Aorta (tissue), 5 donors: Measurements from ENCODE around the gene GIPC1. TPM values are rescaled to one million over a fixed set of nuclear protein-coding genes. Genes with fewer than 3 reads are reported as not detected.
A peak's percentile ranks its signal among the peaks of the same experiment; 100 is the strongest.
"Not testable (repeated sequence)": the region's sequence is repeated elsewhere in the genome, so short reads cannot be mapped to it uniquely, and the experiment has no call there.

Source experiments
- ATAC-seq: fragments of 200-7000 bp; cut with Tn5 transposase; one replicate; pipeline ENCODE4 v1.9.1; 2022; ENCODE audit warnings: moderate library complexity; ENCODE audit not compliant: low FRiP score
- DNase-seq, 2 donors: peaks; one replicate each; pipeline ENCODE4 v3.0.0-alpha.2; 2020
- H3K27ac ChIP-seq, 2 donors: one replicate each; pipeline ENCODE4 v1.5.1; 2013; ENCODE audit warnings: low read length in 2 of 2, mild to moderate bottlenecking in 2 of 2, moderate library complexity in 2 of 2, control low read depth in 1 of 2, inconsistent platforms in 1 of 2, low read depth in 1 of 2
- H3K27me3 ChIP-seq, 2 donors: one replicate each; pipeline ENCODE4 v1.6.1; 2013; ENCODE audit warnings: control low read depth in 1 of 2, low read length in 1 of 2, mild to moderate bottlenecking in 1 of 2, moderate library complexity in 1 of 2; ENCODE audit not compliant: insufficient read depth in 2 of 2, control insufficient read depth in 1 of 2
- H3K36me3 ChIP-seq, 2 donors: one replicate each; pipeline ENCODE4 v1.6.1; 2013; ENCODE audit warnings: control low read depth in 1 of 2, low read length in 1 of 2, mild to moderate bottlenecking in 1 of 2; ENCODE audit not compliant: insufficient read depth in 2 of 2, control insufficient read depth in 1 of 2
- H3K4me1 ChIP-seq, 2 donors: one replicate each; pipeline ENCODE4 v1.6.1; 2013; ENCODE audit warnings: low read length in 2 of 2, control low read depth in 1 of 2, mild to moderate bottlenecking in 1 of 2, moderate library complexity in 1 of 2; ENCODE audit not compliant: insufficient read depth in 2 of 2, control insufficient read depth in 1 of 2
- H3K4me3 ChIP-seq, 2 donors: one replicate each; pipeline ENCODE4 v1.5.1; 2013; ENCODE audit warnings: low read length in 2 of 2, control low read depth in 1 of 2, mild to moderate bottlenecking in 1 of 2
- H3K9me3 ChIP-seq: one replicate; pipeline ENCODE4 v1.6.1; 2013; ENCODE audit warnings: mild to moderate bottlenecking, low read length; ENCODE audit not compliant: control insufficient read depth
- WGBS, 2 donors: extraction: QIAGEN DNeasy Blood & Tissue Kit; methylation state at CpG; one replicate each; pipeline ENCODE4 v1.1.7; 2013; 5-methylcytosine and 5-hydroxymethylcytosine counted together
- intact Hi-C, 2 donors: fragments of 100-400 bp; cut with DNase I; formaldehyde crosslinking; loops; one replicate each; pipeline versions ENCODE4 v1.14.2 to v1.15.0; 2022
- polyA plus RNA-seq, 2 donors: library from polyadenylated mRNA; stranded (reverse); fragments of 200-250 nt; gene quantifications; one replicate each; pipeline ENCODE4 v1.2.3, GENCODE V29; 2013
- total RNA-seq, 2 donors: library from RNA; stranded (reverse); fragmentation: NEBNext Ultra II Directional; extraction: Animal tissue kit (Norgen Biotek cat#: 25700); gene quantifications; one replicate each; pipeline ENCODE4 v1.2.1, GENCODE V29; 2021
- donor health status: healthy with polysubstance abuse.
- donor health status: Bipolar disorder and iron deficiency.
- donor health status: DM: no; HTN: no; CAD: no.
- donor health status: DM: no; HTN: no; CAD: no.
- donor health status: DM: yes; HTN: yes; CAD: no.

The GIPC1 gene
- total and polyA plus RNA-seq, 4 donors = 42.3 to 117 (median 54.4) TPM

DNA sequence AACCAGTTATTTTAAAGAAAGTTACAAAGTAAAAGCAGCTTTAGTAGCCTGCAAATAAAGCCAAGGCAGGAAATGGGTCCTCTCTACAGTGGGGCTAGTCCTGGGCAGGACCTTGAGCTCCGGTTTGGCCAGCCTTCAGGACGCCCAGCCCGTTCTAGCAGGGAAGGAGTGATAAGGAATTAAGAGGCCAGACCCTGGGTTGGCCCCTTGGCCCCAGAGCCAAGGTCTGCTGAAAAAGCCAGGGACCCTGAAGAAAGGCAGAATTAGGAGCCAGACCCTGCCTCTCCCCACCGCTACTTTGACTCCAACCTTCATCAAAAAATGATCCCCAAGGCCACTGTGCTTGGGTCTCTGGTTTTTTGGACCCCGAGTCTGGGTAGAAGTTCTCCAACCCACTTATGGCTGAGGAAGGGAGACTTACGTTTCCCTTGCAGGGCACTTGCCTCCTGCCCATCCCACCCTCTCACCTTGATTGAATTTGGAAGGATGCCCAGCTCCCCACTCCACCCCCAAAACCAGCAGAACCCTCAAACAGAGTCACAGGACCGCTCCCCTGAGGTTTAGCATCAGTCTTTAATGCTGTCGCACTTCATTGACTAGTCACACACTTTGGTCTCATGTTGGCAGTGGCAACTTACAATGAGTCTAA is 18.4 kb upstream of the GIPC1 start:
- Histone ChIP-seq H3K27me3 (no peaks in the 10 kb centered on the region), H3K9me3 (no peaks in the 10 kb centered on the region), H3K4me3 (no peak overlapping the region), H3K27ac (no peak overlapping the region), H3K4me1 (no peaks in the 10 kb centered on the region), H3K36me3 (peaks cover 0 to 5% of the 10 kb centered on the region in 2 donors)
- 73 to 76% methylated on average over 8 of the region's 8 CpGs for WGBS, 2 donors
- no peak for DNase-seq
- intact Hi-C loops = no loop called here
- ATAC-seq = no peak

DNA sequence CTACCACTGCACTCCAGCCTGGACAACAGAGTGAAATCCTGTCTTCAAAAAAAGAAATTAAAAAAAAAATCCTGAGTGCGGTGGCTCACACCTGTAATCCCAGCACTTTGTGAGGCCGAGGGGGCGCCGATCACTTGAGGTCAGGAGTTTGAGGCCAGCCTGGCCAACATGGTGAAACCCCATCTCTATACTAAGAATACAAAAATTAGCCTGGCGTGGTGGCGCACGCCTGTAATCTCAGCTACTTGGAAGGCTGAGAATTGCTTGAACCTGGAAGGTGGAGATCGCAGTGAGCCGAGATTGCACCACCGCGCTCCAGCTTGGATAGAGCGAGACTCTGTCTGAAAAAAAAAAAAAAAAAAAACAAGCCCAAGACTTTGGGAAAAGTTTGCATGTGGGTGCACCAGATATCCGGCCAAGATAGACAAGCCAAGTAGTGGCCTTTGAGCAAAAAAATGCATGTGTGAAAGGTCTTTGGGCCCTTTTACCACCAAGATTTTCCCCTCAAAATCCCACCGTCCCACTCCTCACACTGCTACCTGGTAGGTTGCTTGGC is 16.6 kb upstream of the GIPC1 start:
- intact Hi-C loops = no loop called here
- Histone ChIP-seq H3K36me3 (peaks cover 0 to 5% of the 10 kb centered on the region in 2 donors), H3K9me3 (no peaks in the 10 kb centered on the region), H3K4me3 (no peak overlapping the region), H3K4me1 (no peaks in the 10 kb centered on the region), H3K27me3 (no peaks in the 10 kb centered on the region), H3K27ac (no peak overlapping the region)
- DNase-seq = no peak
- WGBS, 2 donors = 87 to 88% methylated on average over 14 of the region's 14 CpGs
- ATAC-seq = no peak

DNA sequence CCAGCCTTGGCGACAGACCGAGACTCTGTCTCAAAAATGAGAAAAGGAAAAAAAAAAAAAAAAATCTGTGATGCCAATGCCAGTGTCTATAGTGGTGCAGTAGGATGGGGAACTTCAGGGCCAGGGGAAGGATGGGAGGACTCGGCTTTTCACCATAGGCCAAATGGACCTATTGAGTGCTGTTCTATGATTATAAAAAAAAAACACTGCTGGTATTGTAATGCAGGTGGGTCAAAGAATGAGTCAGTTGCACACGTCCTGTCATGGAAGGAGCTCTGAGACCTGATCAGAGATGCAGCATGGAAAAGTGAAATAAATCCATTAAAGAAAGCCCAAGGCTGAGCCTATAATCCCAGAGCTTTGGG is 15.3 kb upstream of the GIPC1 start:
- no peak overlapping the region for H3K27ac ChIP-seq
- H3K4me3 ChIP-seq = no peak overlapping the region
- WGBS, 2 donors = 88 to 93% methylated on average over 4 of the region's 4 CpGs
- DNase-seq (no peak), ATAC-seq (peak; percentile 4)
- H3K9me3 ChIP-seq = no peaks in the 10 kb centered on the region
- H3K4me1 ChIP-seq = no peaks in the 10 kb centered on the region
- no peaks in the 10 kb centered on the region for H3K27me3 ChIP-seq
- H3K36me3 ChIP-seq = peaks cover 0 to 5% of the 10 kb centered on the region in 2 donors
- intact Hi-C loops = no loop called here

DNA sequence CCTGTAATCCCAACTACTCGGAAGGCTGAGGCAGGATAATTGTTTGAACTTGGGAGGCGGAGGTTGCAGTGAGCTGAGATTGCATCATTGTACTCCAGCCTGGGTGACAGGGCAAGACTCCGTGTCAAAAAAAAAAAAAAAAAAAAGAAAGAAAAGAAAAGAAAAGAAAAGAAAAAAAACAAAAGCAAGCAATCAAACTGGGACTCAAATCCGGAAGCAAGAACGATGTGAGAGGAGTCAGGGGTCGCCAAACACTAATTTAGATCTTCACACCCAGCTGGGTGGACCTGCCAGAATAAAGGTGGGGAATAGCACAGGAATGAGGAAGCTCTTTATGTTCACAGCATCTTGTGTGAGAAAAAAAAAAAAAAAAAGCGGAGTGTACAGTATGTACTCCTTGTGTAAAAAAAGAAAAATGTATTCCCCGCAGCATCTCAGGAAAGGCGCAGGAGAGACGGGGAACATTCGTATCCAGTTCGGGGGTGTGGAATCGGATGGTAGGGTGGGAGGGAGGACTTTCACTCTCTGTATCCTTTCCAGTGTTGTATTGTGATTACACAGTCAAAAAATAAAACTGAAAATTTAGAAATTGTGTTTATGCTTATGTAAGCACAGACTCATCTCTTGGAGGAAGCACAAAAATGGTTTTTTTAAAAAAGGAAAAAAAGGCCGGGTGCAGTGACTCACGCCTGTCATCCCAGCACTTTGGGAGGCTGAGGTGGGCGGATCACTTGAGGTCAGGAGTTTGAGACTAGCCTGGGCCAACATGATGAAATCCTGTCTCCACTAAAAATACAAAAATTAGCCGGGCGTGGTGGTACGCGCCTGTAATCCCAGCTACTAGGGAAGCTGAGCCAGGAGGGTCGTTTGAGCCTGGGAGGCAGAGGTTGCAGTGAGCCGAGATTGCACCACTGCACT is 14.6 kb upstream of the GIPC1 start:
- Histone ChIP-seq H3K27me3 (no peaks in the 10 kb centered on the region), H3K9me3 (no peaks in the 10 kb centered on the region), H3K36me3 (peaks cover 0 to 5% of the 10 kb centered on the region in 2 donors), H3K4me3 (no peak overlapping the region), H3K4me1 (no peaks in the 10 kb centered on the region), H3K27ac (no peak overlapping the region)
- 76 to 80% methylated on average over 22 of the region's 22 CpGs for WGBS, 2 donors
- ATAC-seq = peak; percentile 29
- intact Hi-C loops = no loop called here
- DNase-seq = peak in 1 of 2 donors; percentile 72

DNA sequence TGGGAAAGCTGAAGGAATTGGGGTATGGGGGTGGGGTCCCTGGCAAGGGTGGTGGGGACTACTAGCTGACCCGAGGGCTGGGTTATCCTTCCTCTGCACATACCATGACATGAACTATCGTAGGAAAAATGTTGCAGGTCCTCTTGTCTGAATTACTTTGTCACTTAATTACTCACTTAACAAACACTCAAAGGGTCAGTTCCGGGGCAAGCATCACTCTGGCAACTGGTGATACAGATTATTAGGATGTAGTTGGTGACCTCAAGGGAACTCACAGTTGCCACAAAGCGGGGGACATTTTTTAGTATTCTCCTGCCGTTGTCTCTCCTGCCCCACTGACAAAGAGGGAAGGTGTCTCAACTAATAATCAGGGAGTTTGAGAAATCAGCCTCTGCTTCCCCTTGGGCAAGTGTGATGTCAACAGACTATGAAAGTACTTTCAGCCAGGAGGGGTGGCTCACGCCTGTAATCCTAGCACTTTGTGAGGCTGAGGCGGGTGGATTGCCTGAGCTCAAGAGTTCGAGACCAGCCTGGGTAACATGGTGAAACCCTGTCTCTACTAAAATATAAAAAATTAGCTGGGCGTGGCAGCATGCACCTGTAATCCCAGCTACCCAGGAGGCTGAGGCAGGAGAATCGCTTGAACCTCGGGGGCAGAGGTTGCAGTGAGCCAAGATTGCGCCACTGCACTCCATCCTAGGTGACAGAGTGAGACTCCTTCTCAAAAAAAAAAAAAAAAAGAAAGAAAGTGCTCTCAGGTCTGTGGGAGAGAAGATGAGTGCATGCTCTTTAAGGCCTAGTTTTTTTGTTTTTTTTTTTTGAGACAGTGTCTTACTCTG is 12.0 kb upstream of the GIPC1 start:
- no peak for ATAC-seq
- Histone ChIP-seq H3K9me3 (no peaks in the 10 kb centered on the region), H3K27me3 (no peaks in the 10 kb centered on the region), H3K4me1 (no peaks in the 10 kb centered on the region), H3K4me3 (no peak overlapping the region), H3K27ac (no peak overlapping the region), H3K36me3 (no peaks in the 10 kb centered on the region)
- no peak for DNase-seq
- 77 to 78% methylated on average over 12 of the region's 12 CpGs for WGBS, 2 donors
- intact Hi-C loops = no loop called here

DNA sequence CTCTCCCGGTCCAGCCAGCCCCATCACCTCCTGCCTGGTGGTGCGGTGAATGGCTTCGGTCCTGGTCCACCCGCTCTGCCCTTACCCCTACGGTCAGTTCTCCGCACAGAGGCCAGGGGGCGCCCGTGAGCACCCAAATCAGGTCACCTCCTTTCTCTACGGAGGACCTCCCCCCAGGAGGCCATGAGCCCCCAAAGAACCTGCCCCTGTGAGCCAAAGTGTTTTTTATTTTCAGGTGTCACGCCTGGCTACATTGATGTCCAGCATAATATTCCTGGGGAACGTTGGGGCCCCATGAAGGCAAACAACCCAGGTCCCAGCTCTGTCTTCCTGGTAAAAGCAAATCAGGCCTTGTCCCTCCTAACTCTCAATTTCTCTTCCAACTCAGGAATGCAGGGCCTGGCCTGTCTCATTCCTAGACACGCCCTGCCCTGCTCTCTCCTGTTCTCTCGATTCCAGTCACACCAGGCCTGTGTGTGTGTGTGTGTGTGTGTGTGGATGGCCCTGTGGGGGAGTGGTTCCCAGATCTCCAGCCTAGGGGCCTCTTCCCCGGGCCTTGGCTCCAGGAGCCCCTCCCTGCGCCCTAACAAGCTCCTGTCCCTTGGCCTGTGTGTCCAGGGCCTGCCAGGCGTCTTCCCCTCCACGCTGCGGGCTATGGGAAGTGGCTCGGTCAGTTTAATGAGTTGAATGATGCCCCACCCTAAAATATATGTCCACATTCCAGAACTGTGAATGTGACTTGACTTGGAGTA is 9.7 kb upstream of the GIPC1 start:
- intact Hi-C loops = no loop called here
- 55% methylated on average over 19 of the region's 19 CpGs for WGBS, 2 donors

DNA sequence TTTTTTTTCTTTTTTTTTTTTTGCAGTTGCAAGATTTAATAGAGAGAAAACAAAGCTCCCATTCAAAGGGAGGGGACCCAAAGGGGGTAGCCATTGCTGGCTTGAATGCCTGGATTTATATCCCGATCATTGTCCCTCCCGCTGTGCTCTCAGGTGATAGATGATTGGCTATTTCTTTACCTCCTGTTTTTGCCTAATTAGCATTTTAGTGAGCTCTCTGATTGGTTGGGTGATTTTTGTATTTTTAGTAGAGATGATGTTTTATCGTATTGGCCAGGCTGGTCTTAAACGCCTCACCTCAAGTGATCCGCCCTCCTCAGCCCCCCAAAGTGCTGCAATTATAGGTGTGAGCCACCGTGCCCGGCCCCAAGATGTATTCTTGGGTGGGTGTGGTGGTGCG is 8.6 kb upstream of the GIPC1 start:
- ATAC-seq, H3K27me3 ChIP-seq, H3K4me3 ChIP-seq, H3K27ac ChIP-seq, H3K9me3 ChIP-seq, H3K36me3 ChIP-seq, H3K4me1 ChIP-seq, intact Hi-C loops, DNase-seq: not testable (repeated sequence)
- WGBS, 2 donors = 89 to 92% methylated on average over 8 of the region's 8 CpGs

More for the DNA sequence above, 9.7 kb upstream of the GIPC1 start:
- no peaks in the 10 kb centered on the region for H3K9me3 ChIP-seq
- no peaks in the 10 kb centered on the region for H3K36me3 ChIP-seq
- ATAC-seq (peak; percentile 63), DNase-seq (peak; percentile 67 to 87)
- no peak overlapping the region for H3K4me3 ChIP-seq
- H3K27me3 ChIP-seq = no peaks in the 10 kb centered on the region
- H3K4me1 ChIP-seq = no peaks in the 10 kb centered on the region
- no peak overlapping the region for H3K27ac ChIP-seq

DNA sequence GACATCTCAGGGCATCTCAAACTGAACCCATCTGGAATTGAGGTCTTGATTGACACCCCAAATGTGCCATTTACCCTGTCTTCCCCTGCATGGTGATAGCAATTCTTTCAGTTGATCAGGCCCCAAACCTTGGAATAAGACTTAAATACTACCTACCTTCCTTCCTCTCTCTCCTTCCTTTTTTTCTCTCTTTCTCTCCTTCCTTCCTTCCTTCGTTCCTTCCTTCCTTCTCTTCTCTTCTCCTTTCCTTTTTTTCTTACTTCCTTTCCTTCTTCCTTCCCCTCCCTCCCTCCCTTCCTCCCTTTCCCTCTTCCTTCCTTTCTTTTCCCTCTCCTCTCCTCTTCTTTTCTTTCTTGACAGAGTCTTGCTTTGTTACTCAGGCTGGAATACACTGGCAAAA is 7.4 kb upstream of the GIPC1 start:
- ATAC-seq (no peak), DNase-seq (no peak)
- WGBS, 2 donors = 62 to 79% methylated on average over 1 of the region's 1 CpG
- Histone ChIP-seq H3K4me3 (no peak overlapping the region), H3K4me1 (no peaks in the 10 kb centered on the region), H3K36me3 (no peaks in the 10 kb centered on the region), H3K27ac (no peak overlapping the region), H3K27me3 (no peaks in the 10 kb centered on the region), H3K9me3 (no peaks in the 10 kb centered on the region)
- intact Hi-C loops = no loop called here
